H9 (cell line): ENCODE results near the gene FAM161B. TPM values are rescaled to one million over a fixed set of nuclear protein-coding genes. Genes with fewer than 3 reads are reported as not detected.

ENCODE experiments used
- DNase-seq: peaks from one replicate; pipeline ENCODE4 v3.0.0-alpha.2; 2017
- H2AFZ ChIP-seq: one replicate; pipeline ENCODE4 v1.6.1; 2013; ENCODE audit warnings: mild to moderate bottlenecking, low read length, control low read depth, moderate library complexity
- H2AK5ac ChIP-seq: 2 replicates; pipeline ENCODE4 v1.6.1; 2013; ENCODE audit warnings: low read length, control low read depth, mixed read lengths; ENCODE audit not compliant: insufficient read length
- H2BK120ac ChIP-seq: one replicate; pipeline ENCODE4 v1.6.1; 2013; ENCODE audit warnings: low read depth, mild to moderate bottlenecking, low read length, control low read depth, inconsistent platforms; ENCODE audit not compliant: poor library complexity, severe bottlenecking
- H2BK12ac ChIP-seq: 2 replicates; pipeline ENCODE4 v1.6.1; 2013; ENCODE audit warnings: low read length, control low read depth, mixed read lengths, low read depth; ENCODE audit not compliant: insufficient read length
- H2BK15ac ChIP-seq: 2 replicates; pipeline ENCODE4 v1.6.1; 2013; ENCODE audit warnings: low read depth, low read length, control low read depth
- H2BK20ac ChIP-seq: one replicate; pipeline ENCODE4 v1.6.1; 2013; ENCODE audit warnings: low read depth, mild to moderate bottlenecking, low read length, control low read depth, inconsistent platforms; ENCODE audit not compliant: poor library complexity, severe bottlenecking
- H2BK5ac ChIP-seq: 2 replicates; pipeline ENCODE4 v1.6.1; 2013; ENCODE audit warnings: low read length, control low read depth, mixed read lengths; ENCODE audit not compliant: insufficient read length
- H3K14ac ChIP-seq: 2 replicates; pipeline ENCODE4 v1.6.1; 2013; ENCODE audit warnings: low read length, control low read depth; ENCODE audit not compliant: insufficient read depth
- H3K18ac ChIP-seq: 2 replicates; pipeline ENCODE4 v1.6.1; 2013; ENCODE audit warnings: low read depth, mild to moderate bottlenecking, mixed read lengths, low read length, control low read depth; ENCODE audit not compliant: insufficient read length
- H3K23ac ChIP-seq: 2 replicates; pipeline ENCODE4 v1.6.1; 2013; ENCODE audit warnings: low read length, control low read depth, mixed read lengths, low read depth; ENCODE audit not compliant: insufficient read length
- H3K23me2 ChIP-seq: 2 replicates; pipeline ENCODE4 v1.6.1; 2013; ENCODE audit warnings: low read depth, mild to moderate bottlenecking, mixed read lengths, low read length, control low read depth; ENCODE audit not compliant: insufficient read length, poor library complexity, severe bottlenecking
- H3K27ac ChIP-seq: 2 replicates; pipeline ENCODE4 v1.5.1; 2013; ENCODE audit warnings: low read length, control low read depth, mixed read lengths, low read depth; ENCODE audit not compliant: insufficient read length
- H3K27me3 ChIP-seq: 2 replicates; pipeline ENCODE4 v1.6.1; 2013; ENCODE audit warnings: low read length, control low read depth, inconsistent platforms; ENCODE audit not compliant: insufficient read depth
- H3K4ac ChIP-seq: 2 replicates; pipeline ENCODE4 v1.6.1; 2013; ENCODE audit warnings: low read depth, mild to moderate bottlenecking, control low read depth, inconsistent platforms, low read length, moderate library complexity
- H3K4me1 ChIP-seq: 2 replicates; pipeline ENCODE4 v1.6.1; 2013; ENCODE audit warnings: low read length, control low read depth, inconsistent platforms; ENCODE audit not compliant: insufficient read depth
- H3K4me2 ChIP-seq: 2 replicates; pipeline ENCODE4 v1.6.1; 2013; ENCODE audit warnings: low read length, control low read depth, mixed read lengths; ENCODE audit not compliant: insufficient read length, insufficient read depth
- H3K56ac ChIP-seq: 2 replicates; pipeline ENCODE4 v1.6.1; 2013; ENCODE audit warnings: low read depth, mild to moderate bottlenecking, mixed read lengths, low read length, control low read depth; ENCODE audit not compliant: insufficient read length
- H3K79me1 ChIP-seq: 2 replicates; pipeline ENCODE4 v1.6.1; 2013; ENCODE audit warnings: low read depth, mild to moderate bottlenecking, moderate library complexity, low read length, control low read depth, inconsistent platforms; ENCODE audit not compliant: insufficient read depth, poor library complexity, severe bottlenecking
- H3K79me2 ChIP-seq: 2 replicates; pipeline ENCODE4 v1.6.1; 2013; ENCODE audit warnings: low read length, control low read depth, inconsistent platforms; ENCODE audit not compliant: insufficient read depth
- H3K9ac ChIP-seq: 2 replicates; pipeline ENCODE4 v1.6.1; 2013; ENCODE audit warnings: low read length, control low read depth, mixed read lengths; ENCODE audit not compliant: insufficient read length; ENCODE audit errors: extremely low read depth
- H3K9me3 ChIP-seq: one replicate; pipeline ENCODE4 v1.6.1; 2013; ENCODE audit warnings: low read depth, low read length, inconsistent platforms; ENCODE audit not compliant: control insufficient read depth
- H3T11ph ChIP-seq: one replicate; pipeline ENCODE4 v1.6.1; 2013; ENCODE audit warnings: mild to moderate bottlenecking, low read length, control low read depth, inconsistent platforms
- H4K20me1 ChIP-seq: one replicate; pipeline ENCODE4 v1.6.1; 2013; ENCODE audit not compliant: control insufficient read depth, insufficient read length, insufficient read depth
- H4K5ac ChIP-seq: 2 replicates; pipeline ENCODE4 v1.6.1; 2013; ENCODE audit warnings: low read depth, mild to moderate bottlenecking, mixed read lengths, low read length, control low read depth; ENCODE audit not compliant: insufficient read length
- H4K8ac ChIP-seq: replicated peaks from 2 replicates; pipeline ENCODE4 v1.6.1; 2013; ENCODE audit warnings: low read length, control low read depth, mixed read lengths, low read depth; ENCODE audit not compliant: insufficient read length
- H4K91ac ChIP-seq: 2 replicates; pipeline ENCODE4 v1.6.1; 2013; ENCODE audit warnings: low read depth, mild to moderate bottlenecking, moderate library complexity, mixed read lengths, low read length, control low read depth; ENCODE audit not compliant: insufficient read length
- H3K27ac Mint-ChIP-seq, 3 experiments: 2 replicates in 2 of 3; 3 replicates in 1 of 3; pipeline ENCODE4 v1.8.0; 2020 to 2021; ENCODE audit warnings: mixed read lengths in 3 of 3, mild to moderate bottlenecking in 1 of 3, moderate library complexity in 1 of 3
- H3K27me3 Mint-ChIP-seq: 2 replicates; pipeline ENCODE4 v1.8.0; 2021; ENCODE audit warnings: low read depth, mild to moderate bottlenecking, moderate library complexity, mixed read lengths
- H3K36me3 Mint-ChIP-seq, 3 experiments: 2 replicates in 2 of 3; 3 replicates in 1 of 3; pipeline ENCODE4 v1.8.0; 2020 to 2021; ENCODE audit warnings: low read depth in 3 of 3, mixed read lengths in 3 of 3; ENCODE audit not compliant: insufficient read depth in 1 of 3
- H3K4me1 Mint-ChIP-seq, 2 experiments: 2 replicates each; pipeline ENCODE4 v1.8.0; 2020; ENCODE audit warnings: mixed read lengths in 2 of 2
- H3K4me3 Mint-ChIP-seq, 2 experiments: 2 replicates in 1 of 2; 3 replicates in 1 of 2; pipeline ENCODE4 v1.8.0; 2020 to 2021; ENCODE audit warnings: mild to moderate bottlenecking in 2 of 2, mixed read lengths in 2 of 2, moderate library complexity in 1 of 2
- H3K9me3 Mint-ChIP-seq, 2 experiments: 2 replicates in 1 of 2; 3 replicates in 1 of 2; pipeline ENCODE4 v1.8.0; 2020; ENCODE audit warnings: mild to moderate bottlenecking in 2 of 2, mixed read lengths in 2 of 2, moderate library complexity in 1 of 2
- CTCF ChIP-seq: fragments of 200-600 bp; sonication (generic); conservative IDR thresholded peaks from 3 replicates; pipeline ENCODE4 v1.8.0; 2021; ENCODE audit warnings: antibody characterized with exemption, mild to moderate bottlenecking
- WGBS: extraction: QIAGEN DNeasy Blood & Tissue Kit; methylation state at CpG from one replicate; pipeline ENCODE4 v1.1.7; 2013; ENCODE audit warnings: missing lambda C conversion rate, low lambda C conversion rate, mixed read lengths; ENCODE audit not compliant: insufficient read length; ENCODE audit errors: extremely low coverage; 5-methylcytosine and 5-hydroxymethylcytosine counted together
- total RNA-seq: library from RNA; stranded (reverse); gene quantifications from 2 replicates; pipeline ENCODE4 v1.2.1, GENCODE V29; 2021

Gene FAM161B
- total RNA-seq, 1 experiment from 2014 or later = 0.92 TPM

GRCh38 chr14:73937012-73937411 is 12.9 kb downstream of the FAM161B start:
- no peak for DNase-seq
- Histone ChIP-seq H3K9ac (no peak overlapping the region), H4K8ac (no peak overlapping the region), H3K23ac (no peak overlapping the region), H3K56ac (no peak overlapping the region), H2BK20ac (no peak overlapping the region), H2BK12ac (no peak overlapping the region), H3K14ac (no peak overlapping the region), H2AFZ (no peak overlapping the region), H3K9me3 (no peaks in the 10 kb centered on the region), H3K4me1 (no peaks in the 10 kb centered on the region), H3K27ac (no peak overlapping the region), H3K79me1 (no peaks in the 10 kb centered on the region), H4K91ac (no peak overlapping the region), H3K27me3 (no peaks in the 10 kb centered on the region), H2BK5ac (no peak overlapping the region), H2AK5ac (no peak overlapping the region), H2BK15ac (no peak overlapping the region), H3K18ac (no peak overlapping the region), H3K4me2 (no peak overlapping the region), H3K23me2 (no peaks in the 10 kb centered on the region), H2BK120ac (no peak overlapping the region), H3K4ac (no peak overlapping the region), H3K79me2 (no peaks in the 10 kb centered on the region), H4K5ac (no peak overlapping the region), H3T11ph (no peak overlapping the region), H4K20me1 (no peaks in the 10 kb centered on the region)
- no peaks in the 10 kb centered on the region for H3K4me1 Mint-ChIP-seq
- H3K4me3 Mint-ChIP-seq = no peak overlapping the region
- no peaks in the 10 kb centered on the region for H3K9me3 Mint-ChIP-seq
- no peaks in the 10 kb centered on the region for H3K27me3 Mint-ChIP-seq
- peaks cover 0 to 12% (median 2%) of the 10 kb centered on the region in 3 experiments; a peak in 5 of 7 replicates for H3K36me3 Mint-ChIP-seq
- H3K27ac Mint-ChIP-seq = no peak overlapping the region
- no CpG with 5 or more reads among the region's 2 CpGs for WGBS
- TF ChIP-seq CTCF = no peak
